GM19099 (cell line): Measurements from ENCODE around the gene KCNIP4.

ENCODE experiments used
- POLR2A ChIP-seq: IDR thresholded peaks from 3 replicates; pipeline ENCODE4 v1.6.1; 2011; ENCODE audit warnings: low read depth; ENCODE audit not compliant: insufficient read length; ENCODE audit errors: extremely low read depth

Gene KCNIP4

GRCh38 chr4:21387683-21388082 is 560.9 kb downstream of the KCNIP4 start:
- no peak for TF ChIP-seq POLR2A

GRCh38 chr4:21386166-21386780 is 562.3 kb downstream of the KCNIP4 start:
- TF ChIP-seq POLR2A, result no peak

DNA sequence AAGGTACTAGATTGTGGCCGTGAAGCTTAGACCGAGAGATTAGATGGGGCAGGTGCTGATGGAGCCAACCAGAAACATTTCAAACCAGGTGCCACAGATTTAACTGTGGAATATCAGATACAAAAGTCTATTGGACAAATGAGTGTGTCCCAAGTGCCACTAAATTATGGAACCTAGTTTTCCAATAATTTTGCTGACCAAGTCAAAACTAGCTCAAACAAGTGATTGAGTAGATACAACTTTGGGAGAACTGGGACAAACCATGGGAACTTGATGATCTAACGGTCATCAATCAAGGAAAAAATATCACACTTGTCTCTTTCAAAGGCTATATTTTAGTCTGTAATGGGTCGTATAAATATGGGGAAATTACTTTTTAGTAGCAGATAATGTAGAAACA is 562.9 kb downstream of the KCNIP4 start:
- no peak for TF ChIP-seq POLR2A

DNA sequence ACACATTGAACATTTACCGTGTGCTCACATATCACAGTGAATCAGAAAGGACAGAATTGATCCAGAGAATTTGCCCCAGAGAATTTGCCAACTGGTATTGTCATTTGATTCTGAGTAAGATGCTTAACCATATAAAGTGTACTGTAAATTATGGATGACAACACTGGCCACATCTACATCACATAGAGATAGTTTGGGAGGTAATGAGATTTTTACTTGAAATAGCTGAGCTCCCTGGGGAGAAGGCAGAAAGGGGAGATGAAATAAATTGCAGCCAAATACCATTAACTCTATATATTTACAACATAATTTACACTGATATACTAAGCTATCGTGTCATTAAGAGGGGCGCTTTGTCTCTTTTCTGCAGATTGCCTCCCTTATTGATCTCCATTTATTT is 564.0 kb downstream of the KCNIP4 start:
- no peak for TF ChIP-seq POLR2A

- TF ChIP-seq POLR2A, result no peak
Observed at GRCh38 chr4:21380861-21381260, 567.7 kb downstream of the KCNIP4 start.

DNA sequence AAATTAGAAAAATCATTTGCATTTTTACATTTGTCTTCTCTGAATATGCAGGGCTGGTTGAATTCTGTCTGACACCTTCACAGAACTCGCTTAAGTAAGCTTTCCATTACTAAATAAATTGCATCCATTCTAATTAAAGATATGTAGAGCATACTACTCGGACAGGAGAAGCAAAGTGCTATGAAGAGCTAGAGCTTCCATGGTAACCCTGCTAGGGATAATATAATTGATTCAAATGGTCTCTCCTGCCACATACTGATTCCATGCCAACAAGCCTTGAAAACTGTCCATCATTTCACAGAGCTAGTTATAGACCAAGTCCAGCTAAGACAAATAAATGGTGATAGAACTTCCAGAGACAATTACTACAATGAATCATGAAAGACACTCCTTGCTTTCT is 571.5 kb downstream of the KCNIP4 start:
- TF ChIP-seq POLR2A, result no peak

DNA sequence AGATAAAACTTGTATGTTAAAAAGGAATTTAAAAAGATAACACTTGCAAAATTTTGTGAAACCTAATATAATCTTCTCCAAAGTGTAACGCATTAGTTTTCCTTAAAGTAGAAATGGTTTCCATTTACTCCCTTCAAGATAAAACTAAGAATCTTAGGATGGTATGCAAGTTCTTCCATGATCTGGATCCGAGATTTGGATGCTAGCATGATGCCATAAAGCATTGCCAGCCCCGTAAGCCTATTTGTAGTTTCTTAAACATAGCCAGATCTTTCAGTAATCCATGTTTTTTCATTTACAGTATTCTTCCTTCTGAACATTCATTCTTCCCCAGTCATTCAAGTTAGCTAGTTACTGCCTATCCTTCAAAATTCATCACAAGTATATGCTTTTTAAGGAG is 572.4 kb downstream of the KCNIP4 start:
- TF ChIP-seq POLR2A, result no peak

- no peak for TF ChIP-seq POLR2A
Observed at GRCh38 chr4:21374641-21375368, 573.8 kb downstream of the KCNIP4 start.

- no peak for TF ChIP-seq POLR2A
Observed at GRCh38 chr4:21367567-21367966, 581.0 kb downstream of the KCNIP4 start.

- no peak for TF ChIP-seq POLR2A
Observed at GRCh38 chr4:21366840-21367239, 581.7 kb downstream of the KCNIP4 start.

- TF ChIP-seq POLR2A, result no peak
Observed at GRCh38 chr4:21366312-21366711, 582.3 kb downstream of the KCNIP4 start.

DNA sequence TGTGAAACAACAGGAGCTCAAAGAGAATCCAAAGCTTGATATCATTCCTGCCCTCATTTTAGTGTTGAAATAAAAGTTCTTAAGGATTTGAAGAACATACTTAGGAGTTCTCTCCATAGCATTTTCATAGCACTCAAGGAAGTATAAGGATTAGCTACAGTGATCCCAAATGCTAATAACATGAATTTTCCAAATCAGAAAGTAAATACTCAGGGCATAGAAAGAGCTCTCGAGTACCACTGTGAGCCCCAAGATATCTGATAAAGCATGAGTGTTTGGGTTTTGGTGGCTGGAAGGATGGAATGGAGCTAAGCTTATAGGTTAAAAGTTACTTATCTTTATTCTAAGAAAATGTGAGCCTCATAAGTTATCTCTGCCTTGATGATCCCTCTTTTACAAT is 584.9 kb downstream of the KCNIP4 start:
- TF ChIP-seq POLR2A, result no peak

GRCh38 chr4:21347142-21347541 is 601.4 kb downstream of the KCNIP4 start:
- TF ChIP-seq POLR2A, result no peak

DNA sequence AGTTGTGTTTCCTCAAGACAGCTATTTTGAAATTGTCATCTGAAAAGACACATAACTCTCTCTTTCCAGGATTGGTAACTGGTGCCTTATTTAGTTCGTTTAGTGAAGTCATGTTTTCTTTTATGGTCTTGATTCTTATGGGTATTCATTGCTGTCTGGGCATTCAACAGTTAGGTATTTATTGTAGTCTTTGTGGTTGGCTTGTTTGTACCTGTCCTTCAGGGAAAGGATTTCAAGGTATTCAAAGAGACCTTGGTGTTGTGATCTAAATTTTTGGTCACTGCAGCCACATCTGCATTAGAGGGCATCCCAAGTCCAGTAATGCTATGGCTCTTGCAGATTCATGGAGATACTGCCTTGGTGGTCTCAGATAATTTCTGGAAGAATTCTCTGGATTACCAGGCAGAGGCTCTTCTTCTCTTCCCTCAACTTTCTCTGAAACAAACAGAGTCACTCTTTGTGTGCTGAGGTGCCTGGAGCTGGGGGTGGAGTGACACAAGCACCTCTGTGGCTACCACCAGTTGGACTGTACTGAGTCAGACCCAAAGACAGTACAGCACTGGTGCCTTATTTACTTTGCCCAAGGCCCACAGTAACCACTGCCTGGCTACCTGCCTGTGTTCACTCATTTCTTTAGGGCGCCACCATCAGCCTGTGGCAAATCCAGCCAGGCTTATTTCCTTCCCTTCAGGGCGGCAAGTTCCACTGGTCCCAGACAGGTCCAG is 620.4 kb downstream of the KCNIP4 start:
- TF ChIP-seq POLR2A, result no peak

DNA sequence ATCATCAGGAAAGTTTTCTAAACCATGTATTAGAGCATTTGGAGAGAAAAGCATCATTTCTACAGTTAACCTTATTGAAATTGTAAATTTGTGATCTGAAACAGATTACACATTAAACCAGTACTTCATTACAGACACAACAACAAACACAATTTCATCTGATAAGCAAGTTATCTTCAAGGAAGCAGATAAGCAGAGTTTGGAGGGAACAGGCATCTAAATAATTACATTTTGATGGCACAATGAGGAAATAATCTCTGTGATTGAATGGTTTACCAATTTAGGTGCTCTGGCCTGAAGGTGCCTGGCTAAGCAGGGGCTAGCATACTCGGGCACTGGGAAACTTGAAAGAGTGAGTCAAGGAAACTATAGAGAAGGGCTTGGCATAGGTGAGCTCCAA is 628.5 kb downstream of the KCNIP4 start:
- TF ChIP-seq POLR2A, result no peak

- TF ChIP-seq POLR2A, result no peak
Observed at GRCh38 chr4:21307709-21308108, 640.9 kb downstream of the KCNIP4 start.
